Type B pancreatic cell (in vitro differentiated cells): Measurements from ENCODE around the gene SLC1A2. TPM values are rescaled to one million over a fixed set of nuclear protein-coding genes. Genes with fewer than 3 reads are reported as not detected.

Source experiments
- DNase-seq: peaks from one replicate; pipeline ENCODE4 v3.0.0; 2021; ENCODE audit warnings: mixed read lengths; ENCODE audit not compliant: unreplicated experiment; ENCODE audit errors: extremely low spot score
- H3K27ac Mint-ChIP-seq: 2 replicates; pipeline ENCODE4 v1.8.0; 2021; ENCODE audit warnings: mild to moderate bottlenecking, mixed read lengths
- H3K27me3 Mint-ChIP-seq: 2 replicates; pipeline ENCODE4 v1.8.0; 2021; ENCODE audit warnings: mixed read lengths
- H3K36me3 Mint-ChIP-seq: 2 replicates; pipeline ENCODE4 v1.8.0; 2021; ENCODE audit warnings: mixed read lengths
- H3K4me1 Mint-ChIP-seq: one replicate; pipeline ENCODE4 v1.8.0; 2021; ENCODE audit warnings: mixed read lengths; ENCODE audit not compliant: unreplicated experiment
- H3K4me3 Mint-ChIP-seq: 2 replicates; pipeline ENCODE4 v1.8.0; 2021; ENCODE audit warnings: mild to moderate bottlenecking, mixed read lengths
- H3K9me3 Mint-ChIP-seq: 2 replicates; pipeline ENCODE4 v1.8.0; 2021; ENCODE audit warnings: mixed read lengths
- CTCF ChIP-seq: fragments of 200-600 bp; sonication (generic); conservative IDR thresholded peaks from 2 replicates; pipeline ENCODE4 v1.5.0; 2021; ENCODE audit warnings: antibody characterized with exemption, mild to moderate bottlenecking
- total RNA-seq: library from RNA; stranded (reverse); gene quantifications from 2 replicates; pipeline ENCODE4 v1.2.1, GENCODE V29; 2021; ENCODE audit warnings: low replicate concordance

SLC1A2 gene
- total RNA-seq, 1 donor from 2014 or later: 7.4 TPM

- no peak for TF ChIP-seq CTCF
- H3K27ac Mint-ChIP-seq: no peak overlapping the region
- H3K27me3 Mint-ChIP-seq: peaks cover 4% of the 10 kb centered on the region
- no peaks in the 10 kb centered on the region for H3K36me3 Mint-ChIP-seq
- no peak for DNase-seq
- H3K4me3 Mint-ChIP-seq: no peak overlapping the region
- H3K4me1 Mint-ChIP-seq: peaks cover 11% of the 10 kb centered on the region
- H3K9me3 Mint-ChIP-seq: peaks cover 8% of the 10 kb centered on the region
These were observed 72.0 kb downstream of the SLC1A2 start for GRCh38 chr11:35347173-35347878.

- no peaks in the 10 kb centered on the region for H3K36me3 Mint-ChIP-seq
These were observed 72.7 kb downstream of the SLC1A2 start for GRCh38 chr11:35346472-35347156.

GRCh38 chr11:35344681-35345574, 74.4 kb downstream of the SLC1A2 start:
- Mint-ChIP-seq H3K4me1 (peaks cover 11% of the 10 kb centered on the region), H3K36me3 (no peaks in the 10 kb centered on the region), H3K9me3 (peaks cover 8% of the 10 kb centered on the region), H3K27ac (no peak overlapping the region), H3K4me3 (no peak overlapping the region), H3K27me3 (peaks cover 4% of the 10 kb centered on the region)
- no peak for DNase-seq
- TF ChIP-seq CTCF: no peak

More at GRCh38 chr11:35346472-35347156, 72.7 kb downstream of the SLC1A2 start:
- no peak for DNase-seq
- H3K9me3 Mint-ChIP-seq: peaks cover 8% of the 10 kb centered on the region
- peaks cover 4% of the 10 kb centered on the region for H3K27me3 Mint-ChIP-seq
- H3K4me1 Mint-ChIP-seq: peaks cover 11% of the 10 kb centered on the region
- no peak overlapping the region for H3K27ac Mint-ChIP-seq
- H3K4me3 Mint-ChIP-seq: no peak overlapping the region
- TF ChIP-seq CTCF: no peak

- no peak overlapping the region for H3K4me3 Mint-ChIP-seq
- DNase-seq: no peak
- no peak for TF ChIP-seq CTCF
- peaks cover 4% of the 10 kb centered on the region for H3K4me1 Mint-ChIP-seq
- no peaks in the 10 kb centered on the region for H3K36me3 Mint-ChIP-seq
- no peaks in the 10 kb centered on the region for H3K27me3 Mint-ChIP-seq
- H3K9me3 Mint-ChIP-seq: no peaks in the 10 kb centered on the region
- no peak overlapping the region for H3K27ac Mint-ChIP-seq
These were observed 76.2 kb downstream of the SLC1A2 start for GRCh38 chr11:35343033-35343598.

- Mint-ChIP-seq H3K36me3 (no peaks in the 10 kb centered on the region), H3K27ac (no peak overlapping the region), H3K9me3 (no peaks in the 10 kb centered on the region), H3K4me1 (no peaks in the 10 kb centered on the region), H3K27me3 (no peaks in the 10 kb centered on the region), H3K4me3 (no peak overlapping the region)
- DNase-seq: no peak
- TF ChIP-seq CTCF: no peak
These were observed 78.6 kb downstream of the SLC1A2 start for GRCh38 chr11:35340715-35341114.
